ENCODE measurements around the gene GRID1.
"Not testable (repeated sequence)": the region's sequence is repeated elsewhere in the genome, so short reads cannot be mapped to it uniquely, and the experiment has no call there.

Gene GRID1

GRCh38 chr10:86178401-86179152 is 188.0 kb downstream of the GRID1 start:
- no peak for DNase-seq

GRCh38 chr10:86177537-86178155 is 188.9 kb downstream of the GRID1 start:
- DNase-seq = no peak

GRCh38 chr10:86176850-86177536 is 189.6 kb downstream of the GRID1 start:
- no peak for DNase-seq

GRCh38 chr10:86175476-86175875 is 191.1 kb downstream of the GRID1 start:
- not testable (repeated sequence) for DNase-seq

GRCh38 chr10:86172301-86172700 is 194.3 kb downstream of the GRID1 start:
- DNase-seq = no peak

GRCh38 chr10:86170255-86171108 is 196.1 kb downstream of the GRID1 start:
- no peak for DNase-seq

- DNase-seq = no peak
Measured at GRCh38 chr10:86169506-86170254, 196.9 kb downstream of the GRID1 start.

GRCh38 chr10:86169066-86169465 is 197.5 kb downstream of the GRID1 start:
- DNase-seq = no peak

GRCh38 chr10:86168256-86168655 is 198.3 kb downstream of the GRID1 start:
- DNase-seq = no peak

- no peak for DNase-seq
Measured at GRCh38 chr10:86167762-86168128, 198.8 kb downstream of the GRID1 start.

GRCh38 chr10:86167121-86167761 is 199.4 kb downstream of the GRID1 start:
- no peak for DNase-seq

- DNase-seq = no peak
Measured at GRCh38 chr10:86165666-86166065, 200.9 kb downstream of the GRID1 start.

GRCh38 chr10:86164960-86165630 is 201.5 kb downstream of the GRID1 start:
- DNase-seq = no peak

GRCh38 chr10:86164174-86164774 is 202.3 kb downstream of the GRID1 start:
- DNase-seq = no peak

- DNase-seq = no peak
Measured at GRCh38 chr10:86163522-86164173, 202.9 kb downstream of the GRID1 start.

GRCh38 chr10:86162696-86163400 is 203.7 kb downstream of the GRID1 start:
- DNase-seq = no peak

GRCh38 chr10:86162036-86162435 is 204.6 kb downstream of the GRID1 start:
- no peak for DNase-seq

GRCh38 chr10:86160890-86161585 is 205.6 kb downstream of the GRID1 start:
- no peak for DNase-seq

GRCh38 chr10:86159797-86160196 is 206.8 kb downstream of the GRID1 start:
- DNase-seq = no peak

Measured in NCI-H1930 (cell line).